GM12878 (cell line): Measurements from ENCODE around the gene AATF.

Source experiments
- MAX ChIP-seq: IDR thresholded peaks from 2 replicates; pipeline ENCODE4 v1.6.1; 2012; ENCODE audit warnings: low read depth, low read length, improper control_type of control experiment
- SIN3A ChIP-seq: IDR thresholded peaks from 2 replicates; pipeline ENCODE4 v1.6.1; 2012; ENCODE audit warnings: low read depth, low read length, improper control_type of control experiment

GRCh38 chr17:36942019-36942599 lies 6.6 kb upstream of the AATF start:
- TF ChIP-seq SIN3A (no peak), MAX (no peak)
